Measurements from ENCODE around the gene AGBL1.

- TF ChIP-seq CTCF (IDR thresholded peaks at IDR 0.05) (no peak), POLR2A (IDR thresholded peaks at IDR 0.05) (no peak)
These were observed 249.8 kb downstream of the AGBL1 start for GRCh38 chr15:86329311-86330013.
